Measurements from ENCODE around the gene INHBC. TPM values are rescaled to one million over a fixed set of nuclear protein-coding genes. Genes with fewer than 3 reads are reported as not detected.

The INHBC gene
- total RNA-seq, 4 donors from 2014 or later: 0.20 to 0.35 TPM; not detected in 2

DNA sequence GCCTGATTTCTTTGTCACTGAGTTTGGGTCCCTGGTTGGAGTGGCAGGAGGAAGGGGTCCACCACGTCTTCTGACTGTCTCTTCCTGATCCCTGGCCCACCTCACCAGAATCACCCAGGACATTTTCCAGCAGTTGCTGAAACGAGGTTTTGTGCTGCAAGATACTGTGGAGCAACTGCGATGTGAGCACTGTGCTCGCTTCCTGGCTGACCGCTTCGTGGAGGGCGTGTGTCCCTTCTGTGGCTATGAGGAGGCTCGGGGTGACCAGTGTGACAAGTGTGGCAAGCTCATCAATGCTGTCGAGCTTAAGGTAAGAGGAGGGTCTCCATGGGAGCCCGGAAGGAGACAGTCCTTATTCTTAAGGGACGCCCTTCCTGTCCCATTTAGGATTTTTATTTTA, 65.6 kb downstream of the INHBC start:
- ATAC-seq: no peak
- no peaks in the 10 kb centered on the region for H3K27me3 ChIP-seq
- H3K4me3 ChIP-seq: no peak overlapping the region
- TF ChIP-seq POLR2A (IDR thresholded peaks at IDR 0.05): no peak
- TF ChIP-seq, protein P1, sequence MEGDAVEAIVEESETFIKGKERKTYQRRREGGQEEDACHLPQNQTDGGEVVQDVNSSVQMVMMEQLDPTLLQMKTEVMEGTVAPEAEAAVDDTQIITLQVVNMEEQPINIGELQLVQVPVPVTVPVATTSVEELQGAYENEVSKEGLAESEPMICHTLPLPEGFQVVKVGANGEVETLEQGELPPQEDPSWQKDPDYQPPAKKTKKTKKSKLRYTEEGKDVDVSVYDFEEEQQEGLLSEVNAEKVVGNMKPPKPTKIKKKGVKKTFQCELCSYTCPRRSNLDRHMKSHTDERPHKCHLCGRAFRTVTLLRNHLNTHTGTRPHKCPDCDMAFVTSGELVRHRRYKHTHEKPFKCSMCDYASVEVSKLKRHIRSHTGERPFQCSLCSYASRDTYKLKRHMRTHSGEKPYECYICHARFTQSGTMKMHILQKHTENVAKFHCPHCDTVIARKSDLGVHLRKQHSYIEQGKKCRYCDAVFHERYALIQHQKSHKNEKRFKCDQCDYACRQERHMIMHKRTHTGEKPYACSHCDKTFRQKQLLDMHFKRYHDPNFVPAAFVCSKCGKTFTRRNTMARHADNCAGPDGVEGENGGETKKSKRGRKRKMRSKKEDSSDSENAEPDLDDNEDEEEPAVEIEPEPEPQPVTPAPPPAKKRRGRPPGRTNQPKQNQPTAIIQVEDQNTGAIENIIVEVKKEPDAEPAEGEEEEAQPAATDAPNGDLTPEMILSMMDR (IDR thresholded peaks at IDR 0.05 in 4 of 5, conservative IDR thresholded peaks at IDR 0.05 in 1 of 5): no peak
- no peak overlapping the region for H3K27ac ChIP-seq
- H3K36me3 ChIP-seq: peaks cover 0 to 74% of the 10 kb centered on the region in 2 donors
- intact Hi-C loops (cut with DNase I; ENCODE audit: low total_unique reads) (no loop called here), in situ Hi-C loops (cut with MboI; ENCODE audit: low sequenced_read_pairs in 4 of 4) (loop anchor here in 1 of 4 donors (25.0 kb wide), 1 partner anchor 863 kb away; the partner anchor contains the start of genes ATP5F1B and BAZ2A)
- H3K4me1 ChIP-seq: no peaks in the 10 kb centered on the region
- no peaks in the 10 kb centered on the region for H3K9me3 ChIP-seq
- no peak for DNase-seq

Other genes with a start within 250 kb of the INHBC start
- not detected for gene NXPH4, start 218.0 kb upstream of the INHBC start, total RNA-seq
- gene SHMT2, start 205.1 kb upstream of the INHBC start, total RNA-seq: 100 to 1,000 TPM in 1 of 4 donors, 10 to 100 TPM in 3; 41.3 to 107 (median 46.4) TPM
- 1,000 to 10,000 TPM in 2 of 4 donors, 100 to 1,000 TPM in 2; 459 to 1,596 (median 855) TPM for gene STAC3, start 183.6 kb upstream of the INHBC start, total RNA-seq
- 10 to 100 TPM; 24.1 to 27.1 (median 25.6) TPM for gene R3HDM2, start 3.7 kb upstream of the INHBC start, total RNA-seq
- gene INHBE, start 20.5 kb downstream of the INHBC start, total RNA-seq: 1 to 10 TPM in 2 of 4 donors, not detected in 2; 1.5 to 2.2 TPM
- gene GLI1, start 25.0 kb downstream of the INHBC start, total RNA-seq: 1 to 10 TPM in 1 of 4 donors, not detected in 3; 1.0 TPM
- gene ARHGAP9, start 45.1 kb downstream of the INHBC start, total RNA-seq: 1 to 10 TPM; 2.7 to 5.1 (median 4.7) TPM
- gene MARS1, start 53.3 kb downstream of the INHBC start, total RNA-seq: 10 to 100 TPM; 37.7 to 81.1 (median 42.0) TPM
- gene DDIT3, start 85.7 kb downstream of the INHBC start, total RNA-seq: 10 to 100 TPM; 11.8 to 46.4 (median 17.1) TPM
- 10 to 100 TPM in 3 of 4 donors, 1 to 10 TPM in 1; 5.5 to 20.3 (median 12.9) TPM for gene MBD6, start 88.0 kb downstream of the INHBC start, total RNA-seq
- 100 to 1,000 TPM; 147 to 265 (median 177) TPM for gene DCTN2, start 112.4 kb downstream of the INHBC start, total RNA-seq
- gene KIF5A, start 115.3 kb downstream of the INHBC start, total RNA-seq: under 1 TPM in 2 of 4 donors, not detected in 2; 0.09 to 0.36 TPM
- 10 to 100 TPM; 11.2 to 22.0 (median 14.6) TPM for gene PIP4K2C, start 156.4 kb downstream of the INHBC start, total RNA-seq
- 10 to 100 TPM in 1 of 4 donors, 1 to 10 TPM in 3; 3.5 to 13.8 (median 6.8) TPM for gene DTX3, start 170.0 kb downstream of the INHBC start, total RNA-seq
- gene ARHGEF25, start 176.7 kb downstream of the INHBC start, total RNA-seq: 1 to 10 TPM; 1.9 to 3.3 (median 2.4) TPM
- 10 to 100 TPM; 13.2 to 25.5 (median 16.6) TPM for gene B4GALNT1, start 198.4 kb downstream of the INHBC start, total RNA-seq